Lower lobe of right lung (tissue), 2 donors: Measurements from ENCODE around the gene BAHD1. TPM values are rescaled to one million over a fixed set of nuclear protein-coding genes. Genes with fewer than 3 reads are reported as not detected.

Experiments used
- ATAC-seq, 2 donors: fragments of 200-7000 bp; cut with Tn5 transposase; one replicate each; pipeline ENCODE4 v1.9.1; 2020 to 2022; ENCODE audit warnings: mild to moderate bottlenecking in 2 of 2, moderate library complexity in 2 of 2
- DNase-seq: peaks from one replicate; pipeline ENCODE4 v3.0.0-alpha.2; 2020
- H3K27ac ChIP-seq: fragments of 200-600 bp; one replicate; pipeline ENCODE4 v1.8.0; 2022
- H3K27me3 ChIP-seq: fragments of 200-600 bp; one replicate; pipeline ENCODE4 v1.8.0; 2022; ENCODE audit warnings: low read depth
- H3K36me3 ChIP-seq: fragments of 200-600 bp; one replicate; pipeline ENCODE4 v1.8.0; 2022; ENCODE audit warnings: mild to moderate bottlenecking
- H3K4me1 ChIP-seq: fragments of 200-600 bp; one replicate; pipeline ENCODE4 v1.8.0; 2022
- H3K4me3 ChIP-seq: fragments of 200-600 bp; one replicate; pipeline ENCODE4 v1.8.0; 2022; ENCODE audit warnings: mild to moderate bottlenecking
- H3K9me3 ChIP-seq: fragments of 200-600 bp; one replicate; pipeline ENCODE4 v1.8.0; 2022
- intact Hi-C: fragments of 100-400 bp; cut with DNase I; formaldehyde crosslinking; loops from one replicate; pipeline ENCODE4 v1.11.0; 2022
- total RNA-seq: library from RNA; stranded (reverse); fragmentation: NEBNext Ultra II Directional; extraction: Animal tissue kit (Norgen Biotek cat#: 25700); gene quantifications from one replicate; pipeline ENCODE4 v1.2.1, GENCODE V29; 2021
- TF ChIP-seq, protein P1 (sequence below): fragments of 200-600 bp; IDR thresholded peaks from one replicate; pipeline ENCODE4 v1.8.0; 2022; ENCODE audit warnings: antibody characterized with exemption, mild to moderate bottlenecking
- donor health status: DM: no; HTN: yes; CAD: no; lungs with severe emphysema.

The BAHD1 gene
- total RNA-seq, 1 donor from 2014 or later = 23.9 TPM

DNA sequence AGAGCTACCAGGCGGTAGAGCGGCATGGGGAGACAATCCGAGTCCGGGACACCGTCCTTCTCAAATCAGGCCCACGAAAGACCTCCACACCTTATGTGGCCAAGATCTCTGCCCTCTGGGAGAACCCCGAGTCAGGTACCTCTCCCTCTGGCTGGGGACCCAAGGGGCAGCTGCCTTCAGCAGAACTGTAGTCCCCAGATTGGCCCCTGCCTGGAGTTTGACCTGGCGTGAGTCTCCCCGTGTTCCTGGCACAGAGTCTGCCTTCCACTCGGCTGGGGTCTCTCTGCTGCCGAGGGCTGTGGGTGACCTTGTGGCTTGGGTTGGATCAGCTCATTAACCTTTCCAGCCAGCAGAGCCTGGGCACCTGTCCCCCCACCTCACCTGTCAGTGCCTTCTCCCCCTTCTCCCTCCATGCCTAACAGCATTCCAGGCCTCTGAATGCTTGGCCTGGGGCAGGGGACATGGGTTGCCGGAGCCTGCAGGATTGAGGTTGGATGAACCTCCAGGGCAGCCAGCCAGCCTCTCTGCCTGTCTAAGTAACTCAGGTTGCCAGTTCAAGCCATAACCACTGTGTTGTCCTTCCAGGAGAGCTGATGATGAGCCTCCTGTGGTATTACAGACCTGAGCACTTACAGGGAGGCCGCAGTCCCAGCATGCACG, 23.3 kb downstream of the BAHD1 start:
- ATAC-seq (no peak), DNase-seq (no peak)
- TF ChIP-seq, protein P1, sequence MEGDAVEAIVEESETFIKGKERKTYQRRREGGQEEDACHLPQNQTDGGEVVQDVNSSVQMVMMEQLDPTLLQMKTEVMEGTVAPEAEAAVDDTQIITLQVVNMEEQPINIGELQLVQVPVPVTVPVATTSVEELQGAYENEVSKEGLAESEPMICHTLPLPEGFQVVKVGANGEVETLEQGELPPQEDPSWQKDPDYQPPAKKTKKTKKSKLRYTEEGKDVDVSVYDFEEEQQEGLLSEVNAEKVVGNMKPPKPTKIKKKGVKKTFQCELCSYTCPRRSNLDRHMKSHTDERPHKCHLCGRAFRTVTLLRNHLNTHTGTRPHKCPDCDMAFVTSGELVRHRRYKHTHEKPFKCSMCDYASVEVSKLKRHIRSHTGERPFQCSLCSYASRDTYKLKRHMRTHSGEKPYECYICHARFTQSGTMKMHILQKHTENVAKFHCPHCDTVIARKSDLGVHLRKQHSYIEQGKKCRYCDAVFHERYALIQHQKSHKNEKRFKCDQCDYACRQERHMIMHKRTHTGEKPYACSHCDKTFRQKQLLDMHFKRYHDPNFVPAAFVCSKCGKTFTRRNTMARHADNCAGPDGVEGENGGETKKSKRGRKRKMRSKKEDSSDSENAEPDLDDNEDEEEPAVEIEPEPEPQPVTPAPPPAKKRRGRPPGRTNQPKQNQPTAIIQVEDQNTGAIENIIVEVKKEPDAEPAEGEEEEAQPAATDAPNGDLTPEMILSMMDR = no peak
- intact Hi-C loops = no loop called here
- Histone ChIP-seq H3K4me1 (peaks cover 7% of the 10 kb centered on the region), H3K4me3 (no peak overlapping the region), H3K9me3 (no peaks in the 10 kb centered on the region), H3K27me3 (no peaks in the 10 kb centered on the region), H3K36me3 (peaks cover 77% of the 10 kb centered on the region), H3K27ac (no peak overlapping the region)

DNA sequence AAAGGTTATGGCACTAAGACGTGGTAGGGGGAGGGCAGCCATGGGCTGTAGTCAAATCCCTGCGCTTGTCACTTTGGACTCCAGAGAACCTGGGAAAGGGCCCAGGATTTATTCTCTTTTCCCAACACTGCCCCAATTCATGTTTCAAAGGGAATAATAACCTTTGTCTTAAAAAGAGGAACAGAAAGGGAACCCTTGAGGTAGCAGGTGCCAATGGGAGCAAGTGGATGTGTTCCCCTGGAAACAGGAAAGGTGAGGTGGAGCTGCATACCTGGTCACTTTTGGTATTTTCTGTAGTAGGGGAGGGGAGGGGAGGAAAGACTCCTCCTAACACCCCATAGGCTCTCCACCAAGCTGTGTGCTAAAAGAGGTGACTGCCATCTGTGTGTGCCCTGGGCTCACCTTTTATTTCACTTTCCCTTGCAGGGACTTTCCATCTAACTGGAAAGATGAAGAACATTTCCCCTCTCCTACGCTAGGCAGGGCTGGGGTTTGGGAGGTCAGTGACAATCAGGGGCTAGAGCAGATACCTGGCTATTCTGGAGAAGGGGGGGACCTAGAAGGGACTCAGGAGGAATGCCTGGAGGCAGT, 23.9 kb downstream of the BAHD1 start:
- ATAC-seq (peak; percentile 32 to 64), DNase-seq (no peak)
- intact Hi-C loops = no loop called here
- Histone ChIP-seq H3K27ac (no peak overlapping the region), H3K4me3 (no peak overlapping the region), H3K36me3 (peaks cover 70% of the 10 kb centered on the region), H3K27me3 (no peaks in the 10 kb centered on the region), H3K4me1 (peaks cover 11% of the 10 kb centered on the region), H3K9me3 (no peaks in the 10 kb centered on the region)
- TF ChIP-seq, protein P1 = no peak

DNA sequence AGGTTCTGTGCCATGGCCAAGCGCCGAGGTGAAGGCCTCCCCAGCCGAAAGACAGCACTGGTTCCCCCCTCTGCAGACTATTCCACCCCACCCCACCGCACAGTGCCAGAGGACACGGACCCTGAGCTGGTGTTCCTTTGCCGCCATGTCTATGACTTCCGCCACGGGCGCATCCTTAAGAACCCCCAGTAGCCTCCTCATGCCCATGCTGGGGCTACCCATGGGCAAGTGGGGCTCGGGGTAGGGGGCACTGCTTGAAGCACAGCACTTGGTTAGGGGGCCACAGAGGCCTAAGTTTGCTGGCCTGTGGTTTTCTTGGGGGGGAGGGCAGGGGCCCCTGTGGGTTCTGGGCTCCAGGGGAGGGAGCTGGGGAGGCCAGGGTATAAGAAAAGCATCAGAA, 25.2 kb downstream of the BAHD1 start:
- TF ChIP-seq, protein P1 = no peak
- H3K27ac ChIP-seq = peak overlapping the region; percentile 28
- DNase-seq = no peak

DNA sequence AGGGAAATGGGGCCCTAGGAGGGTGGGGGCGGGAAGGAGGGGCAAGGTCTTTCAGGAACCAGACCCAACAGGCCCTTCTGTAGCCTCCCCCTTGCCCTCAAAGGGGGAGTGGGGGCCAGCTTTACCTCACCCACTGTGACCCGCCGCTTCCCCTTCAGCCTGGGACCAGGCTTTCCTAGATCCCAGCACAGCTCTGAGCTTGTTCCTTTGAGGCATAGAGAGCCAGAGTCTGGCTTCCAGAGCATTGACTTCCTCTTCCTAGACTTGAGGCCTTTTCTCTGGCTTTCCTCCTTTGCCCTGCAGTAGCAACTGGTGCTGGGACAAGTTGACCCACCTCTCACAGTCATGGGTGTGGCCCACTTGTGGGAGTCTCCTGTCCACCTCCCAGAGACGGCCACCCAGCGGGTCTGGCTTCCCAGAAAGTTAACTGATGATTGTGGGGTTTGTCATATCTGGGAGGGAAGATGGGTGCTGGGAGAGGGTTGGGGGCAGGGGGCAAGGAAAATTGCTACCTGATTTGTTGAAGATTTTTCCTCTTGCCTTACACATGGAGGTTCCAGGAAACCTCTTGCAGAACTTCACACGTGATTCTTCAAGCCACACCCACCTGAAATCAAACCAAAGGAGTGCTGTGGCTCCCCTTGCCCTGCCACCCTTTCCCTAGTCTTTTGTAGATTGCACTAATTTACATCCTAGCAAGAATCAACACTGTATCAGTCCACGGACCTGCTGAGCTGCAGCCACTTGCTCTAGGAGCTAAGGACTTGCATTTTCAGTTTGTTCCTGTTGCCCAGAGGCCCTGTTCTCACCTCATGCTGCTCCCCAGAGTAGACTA, 25.9 kb downstream of the BAHD1 start:
- intact Hi-C loops = no loop called here
- no peaks in the 10 kb centered on the region for H3K9me3 ChIP-seq
- DNase-seq = no peak
- peak overlapping the region; percentile 28 for H3K27ac ChIP-seq
- H3K4me1 ChIP-seq = peaks cover 20% of the 10 kb centered on the region
- H3K4me3 ChIP-seq = no peak overlapping the region
- no peaks in the 10 kb centered on the region for H3K27me3 ChIP-seq
- TF ChIP-seq, protein P1 = no peak
- ATAC-seq = no peak
- H3K36me3 ChIP-seq = peaks cover 53% of the 10 kb centered on the region

More for the DNA sequence above, 25.2 kb downstream of the BAHD1 start:
- peaks cover 60% of the 10 kb centered on the region for H3K36me3 ChIP-seq
- H3K4me3 ChIP-seq = no peak overlapping the region
- ATAC-seq = no peak
- no peaks in the 10 kb centered on the region for H3K9me3 ChIP-seq
- H3K27me3 ChIP-seq = no peaks in the 10 kb centered on the region
- peaks cover 19% of the 10 kb centered on the region for H3K4me1 ChIP-seq
- intact Hi-C loops = no loop called here

DNA sequence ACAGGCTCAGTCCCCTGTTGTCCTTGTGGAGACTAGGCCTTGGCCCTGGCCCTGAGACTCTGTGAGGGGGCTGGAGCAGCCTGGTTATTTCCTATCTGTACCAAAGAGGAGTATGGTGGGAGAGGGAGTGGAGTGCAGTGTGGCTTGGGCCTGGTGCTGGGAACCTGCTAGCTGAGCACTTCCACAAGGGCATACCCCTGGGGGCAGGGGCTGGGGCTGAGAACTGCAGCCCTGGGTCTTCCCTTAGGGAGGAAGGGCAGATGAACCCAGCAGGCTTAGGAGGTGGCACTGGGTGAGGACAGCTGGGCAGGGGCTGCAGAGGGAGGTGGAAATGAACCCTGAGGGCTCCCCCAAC, 26.5 kb downstream of the BAHD1 start:
- TF ChIP-seq, protein P1 = no peak
- H3K27ac ChIP-seq = no peak overlapping the region
- no peaks in the 10 kb centered on the region for H3K27me3 ChIP-seq
- no peak overlapping the region for H3K4me3 ChIP-seq
- intact Hi-C loops = no loop called here
- no peaks in the 10 kb centered on the region for H3K9me3 ChIP-seq
- H3K4me1 ChIP-seq = peaks cover 26% of the 10 kb centered on the region
- no peak for ATAC-seq
- DNase-seq = no peak
- H3K36me3 ChIP-seq = peaks cover 48% of the 10 kb centered on the region
